Upper lobe of left lung (tissue), 6 donors: ENCODE results near the gene SMIM38. TPM values are rescaled to one million over a fixed set of nuclear protein-coding genes. Genes with fewer than 3 reads are reported as not detected.

ENCODE experiments used
- ATAC-seq, 2 donors: fragments of 200-7000 bp; cut with Tn5 transposase; one replicate each; pipeline ENCODE4 v1.9.1; 2022; ENCODE audit warnings: mild to moderate bottlenecking in 2 of 2, moderate library complexity in 2 of 2; ENCODE audit not compliant: low FRiP score in 2 of 2
- DNase-seq, 2 donors: peaks; one replicate each; pipeline ENCODE4 v3.0.0-alpha.2; 2019 to 2020
- H3K27ac ChIP-seq, 4 donors: fragments of 200-600 bp; sonication (generic); one replicate each; pipeline ENCODE4 v1.5.1; 2016 to 2019
- H3K27me3 ChIP-seq, 4 donors: fragments of 200-600 bp; sonication (generic); one replicate each; pipeline ENCODE4 v1.5.1; 2017 to 2019
- H3K36me3 ChIP-seq, 4 donors: fragments of 200-600 bp; sonication (generic); one replicate each; pipeline ENCODE4 v1.5.1; 2016 to 2019
- H3K4me1 ChIP-seq, 4 donors: fragments of 200-600 bp; sonication (generic); one replicate each; pipeline ENCODE4 v1.5.1; 2018 to 2019
- H3K4me3 ChIP-seq, 4 donors: fragments of 200-600 bp; sonication (generic); one replicate each; pipeline ENCODE4 v1.5.1; 2017 to 2019; ENCODE audit warnings: mild to moderate bottlenecking in 2 of 4, moderate library complexity in 1 of 4
- H3K9me3 ChIP-seq, 4 donors: fragments of 200-600 bp; sonication (generic); one replicate each; pipeline ENCODE4 v1.5.1; 2018 to 2019
- CTCF ChIP-seq, 6 experiments: fragments of 450-650 bp in 4 of 6; fragments of 200-600 bp in 2 of 6; sonication (generic) in 2 of 6; IDR thresholded peaks; one replicate each; pipeline ENCODE4 v1.5.1; 2016 to 2019; ENCODE audit warnings: antibody characterized with exemption in 6 of 6
- EP300 ChIP-seq, 4 donors: sonication (generic); formaldehyde crosslinking; IDR thresholded peaks; one replicate each; pipeline ENCODE4 v1.5.1; 2017; ENCODE audit warnings: antibody characterized with exemption in 4 of 4, control low read depth in 2 of 4
- POLR2A ChIP-seq, 4 donors: fragments of 450-650 bp; IDR thresholded peaks; one replicate each; pipeline ENCODE4 v1.5.1; 2016 to 2017; ENCODE audit warnings: antibody characterized with exemption in 4 of 4, mild to moderate bottlenecking in 2 of 4
- POLR2AphosphoS5 ChIP-seq, 2 donors: sonication (generic); formaldehyde crosslinking; IDR thresholded peaks; one replicate each; pipeline ENCODE4 v1.5.1; 2017; ENCODE audit warnings: antibody characterized with exemption in 2 of 2
- WGBS, 2 donors: methylation state at CpG; one replicate each; pipeline ENCODE4 v1.1.5; 2017 to 2018; 5-methylcytosine and 5-hydroxymethylcytosine counted together
- total RNA-seq, 6 donors: library from RNA; depleted of rRNA in 4 of 6; stranded (reverse); fragments of >200 nt in 4 of 6; gene quantifications; one replicate each; pipeline versions ENCODE4 v1.1.0 to v1.2.1, GENCODE V29; 2016 to 2021
- donor health status: DM: no; HTN: no; CAD: no; lungs with moderate emphysema.
- donor health status: DM: no; HTN: yes; CAD: no; lungs with severe emphysema.

The SMIM38 gene
- total RNA-seq, 6 donors from 2014 or later = 0.10 to 0.67 (median 0.55) TPM; not detected in 2

- no peak overlapping the region for H3K4me3 ChIP-seq
- DNase-seq = no peak
- H3K9me3 ChIP-seq = no peaks in the 10 kb centered on the region
- H3K4me1 ChIP-seq = no peaks in the 10 kb centered on the region
- no peaks in the 10 kb centered on the region for H3K27me3 ChIP-seq
- H3K36me3 ChIP-seq = no peaks in the 10 kb centered on the region
- ATAC-seq = no peak
- TF ChIP-seq CTCF (IDR thresholded peaks at IDR 0.05) (no peak), POLR2A (IDR thresholded peaks at IDR 0.05) (no peak)
- no peak overlapping the region for H3K27ac ChIP-seq
- 81 to 87% methylated on average over 8 of the region's 8 CpGs for WGBS, 2 donors
Observed at GRCh38 chr11:69183613-69184012, 27.9 kb downstream of the SMIM38 start.

GRCh38 chr11:69186316-69187260 is 30.9 kb downstream of the SMIM38 start:
- WGBS, 2 donors = 76 to 82% methylated on average over 10 to 17 of the region's 17 CpGs
- DNase-seq (no peak), ATAC-seq (no peak)
- Histone ChIP-seq H3K4me1 (no peaks in the 10 kb centered on the region), H3K27ac (no peak overlapping the region), H3K9me3 (no peaks in the 10 kb centered on the region), H3K4me3 (no peak overlapping the region), H3K27me3 (no peaks in the 10 kb centered on the region), H3K36me3 (no peaks in the 10 kb centered on the region)
- no peak for TF ChIP-seq POLR2A (IDR thresholded peaks at IDR 0.05)
- no peak for TF ChIP-seq POLR2AphosphoS5 (IDR thresholded peaks at IDR 0.05)
- no peak for TF ChIP-seq CTCF (IDR thresholded peaks at IDR 0.05)
- no peak for TF ChIP-seq EP300 (IDR thresholded peaks at IDR 0.05)

GRCh38 chr11:69187540-69188065 is 31.9 kb downstream of the SMIM38 start:
- Histone ChIP-seq H3K36me3 (no peaks in the 10 kb centered on the region), H3K9me3 (no peaks in the 10 kb centered on the region), H3K27me3 (no peaks in the 10 kb centered on the region), H3K4me3 (no peak overlapping the region), H3K4me1 (no peaks in the 10 kb centered on the region), H3K27ac (no peak overlapping the region)
- no peak for ATAC-seq
- TF ChIP-seq POLR2AphosphoS5 (IDR thresholded peaks at IDR 0.05) (no peak), CTCF (IDR thresholded peaks at IDR 0.05) (no peak), EP300 (IDR thresholded peaks at IDR 0.05) (no peak), POLR2A (IDR thresholded peaks at IDR 0.05) (no peak)
- no peak for DNase-seq
- 76 to 96% methylated on average over 6 to 7 of the region's 7 CpGs for WGBS, 2 donors

- 60 to 90% methylated on average over 3 of the region's 3 CpGs for WGBS, 2 donors
- H3K9me3 ChIP-seq = no peaks in the 10 kb centered on the region
Observed at GRCh38 chr11:69189059-69189458, 33.3 kb downstream of the SMIM38 start.

More at GRCh38 chr11:69189059-69189458, 33.3 kb downstream of the SMIM38 start:
- TF ChIP-seq CTCF (IDR thresholded peaks at IDR 0.05) (no peak), POLR2AphosphoS5 (IDR thresholded peaks at IDR 0.05) (no peak), POLR2A (IDR thresholded peaks at IDR 0.05) (no peak), EP300 (IDR thresholded peaks at IDR 0.05) (no peak)
- ATAC-seq (no peak), DNase-seq (no peak)
- no peak overlapping the region for H3K4me3 ChIP-seq
- no peaks in the 10 kb centered on the region for H3K27me3 ChIP-seq
- no peak overlapping the region for H3K27ac ChIP-seq
- H3K36me3 ChIP-seq = no peaks in the 10 kb centered on the region
- H3K4me1 ChIP-seq = no peaks in the 10 kb centered on the region
